Type B pancreatic cell (in vitro differentiated cells): ENCODE results near the gene SPR. TPM values are rescaled to one million over a fixed set of nuclear protein-coding genes. Genes with fewer than 3 reads are reported as not detected.
A peak's percentile ranks its signal among the peaks of the same experiment; 100 is the strongest.

Source experiments
- DNase-seq: peaks from one replicate; pipeline ENCODE4 v3.0.0; 2021; ENCODE audit warnings: mixed read lengths; ENCODE audit not compliant: unreplicated experiment; ENCODE audit errors: extremely low spot score
- H3K27ac Mint-ChIP-seq: 2 replicates; pipeline ENCODE4 v1.8.0; 2021; ENCODE audit warnings: mild to moderate bottlenecking, mixed read lengths
- H3K27me3 Mint-ChIP-seq: 2 replicates; pipeline ENCODE4 v1.8.0; 2021; ENCODE audit warnings: mixed read lengths
- H3K36me3 Mint-ChIP-seq: 2 replicates; pipeline ENCODE4 v1.8.0; 2021; ENCODE audit warnings: mixed read lengths
- H3K4me1 Mint-ChIP-seq: one replicate; pipeline ENCODE4 v1.8.0; 2021; ENCODE audit warnings: mixed read lengths; ENCODE audit not compliant: unreplicated experiment
- H3K4me3 Mint-ChIP-seq: 2 replicates; pipeline ENCODE4 v1.8.0; 2021; ENCODE audit warnings: mild to moderate bottlenecking, mixed read lengths
- H3K9me3 Mint-ChIP-seq: 2 replicates; pipeline ENCODE4 v1.8.0; 2021; ENCODE audit warnings: mixed read lengths
- total RNA-seq: library from RNA; stranded (reverse); gene quantifications from 2 replicates; pipeline ENCODE4 v1.2.1, GENCODE V29; 2021; ENCODE audit warnings: low replicate concordance
- TF ChIP-seq, protein P1 (sequence below): fragments of 200-600 bp; sonication (generic); conservative IDR thresholded peaks from 2 replicates; pipeline ENCODE4 v1.5.0; 2021; ENCODE audit warnings: antibody characterized with exemption, mild to moderate bottlenecking

The SPR gene
- total RNA-seq, 1 donor from 2014 or later, result 12.4 TPM

DNA sequence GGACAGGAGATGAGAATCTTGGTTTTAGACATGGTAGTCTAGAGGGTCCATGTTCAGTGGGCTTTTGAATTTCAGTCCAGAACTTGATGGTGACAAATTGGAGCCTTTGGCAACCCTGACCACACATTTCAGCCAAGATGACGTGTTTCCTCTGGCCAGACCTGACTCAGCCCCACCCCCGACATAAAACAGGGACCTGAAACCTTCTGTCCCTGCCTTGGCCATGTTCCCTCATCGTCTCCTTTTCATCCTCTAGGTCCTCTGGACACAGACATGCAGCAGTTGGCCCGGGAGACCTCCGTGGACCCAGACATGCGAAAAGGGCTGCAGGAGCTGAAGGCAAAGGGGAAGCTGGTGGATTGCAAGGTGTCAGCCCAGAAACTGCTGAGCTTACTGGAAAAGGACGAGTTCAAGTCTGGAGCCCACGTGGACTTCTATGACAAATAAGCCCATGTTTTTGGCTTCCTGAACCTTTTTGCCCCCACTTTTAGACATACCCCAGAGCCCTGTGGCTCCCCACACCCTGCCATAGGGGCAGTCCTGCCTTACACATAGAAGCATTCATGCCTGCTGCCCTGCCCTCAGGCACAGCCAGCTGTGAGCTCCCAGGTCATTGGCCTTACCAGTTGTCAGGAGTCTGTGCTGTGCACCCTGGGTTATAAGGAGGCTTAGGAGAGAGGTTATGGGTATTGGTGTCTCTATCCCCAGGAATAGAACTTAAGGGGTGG is 4.0 kb downstream of the SPR start:
- Mint-ChIP-seq H3K27me3 (peaks cover 40% of the 10 kb centered on the region), H3K4me3 (no peak overlapping the region), H3K27ac (no peak overlapping the region), H3K4me1 (no peaks in the 10 kb centered on the region), H3K9me3 (no peaks in the 10 kb centered on the region), H3K36me3 (no peaks in the 10 kb centered on the region)
- DNase-seq, result no peak
- TF ChIP-seq, protein P1, sequence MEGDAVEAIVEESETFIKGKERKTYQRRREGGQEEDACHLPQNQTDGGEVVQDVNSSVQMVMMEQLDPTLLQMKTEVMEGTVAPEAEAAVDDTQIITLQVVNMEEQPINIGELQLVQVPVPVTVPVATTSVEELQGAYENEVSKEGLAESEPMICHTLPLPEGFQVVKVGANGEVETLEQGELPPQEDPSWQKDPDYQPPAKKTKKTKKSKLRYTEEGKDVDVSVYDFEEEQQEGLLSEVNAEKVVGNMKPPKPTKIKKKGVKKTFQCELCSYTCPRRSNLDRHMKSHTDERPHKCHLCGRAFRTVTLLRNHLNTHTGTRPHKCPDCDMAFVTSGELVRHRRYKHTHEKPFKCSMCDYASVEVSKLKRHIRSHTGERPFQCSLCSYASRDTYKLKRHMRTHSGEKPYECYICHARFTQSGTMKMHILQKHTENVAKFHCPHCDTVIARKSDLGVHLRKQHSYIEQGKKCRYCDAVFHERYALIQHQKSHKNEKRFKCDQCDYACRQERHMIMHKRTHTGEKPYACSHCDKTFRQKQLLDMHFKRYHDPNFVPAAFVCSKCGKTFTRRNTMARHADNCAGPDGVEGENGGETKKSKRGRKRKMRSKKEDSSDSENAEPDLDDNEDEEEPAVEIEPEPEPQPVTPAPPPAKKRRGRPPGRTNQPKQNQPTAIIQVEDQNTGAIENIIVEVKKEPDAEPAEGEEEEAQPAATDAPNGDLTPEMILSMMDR, result no peak

DNA sequence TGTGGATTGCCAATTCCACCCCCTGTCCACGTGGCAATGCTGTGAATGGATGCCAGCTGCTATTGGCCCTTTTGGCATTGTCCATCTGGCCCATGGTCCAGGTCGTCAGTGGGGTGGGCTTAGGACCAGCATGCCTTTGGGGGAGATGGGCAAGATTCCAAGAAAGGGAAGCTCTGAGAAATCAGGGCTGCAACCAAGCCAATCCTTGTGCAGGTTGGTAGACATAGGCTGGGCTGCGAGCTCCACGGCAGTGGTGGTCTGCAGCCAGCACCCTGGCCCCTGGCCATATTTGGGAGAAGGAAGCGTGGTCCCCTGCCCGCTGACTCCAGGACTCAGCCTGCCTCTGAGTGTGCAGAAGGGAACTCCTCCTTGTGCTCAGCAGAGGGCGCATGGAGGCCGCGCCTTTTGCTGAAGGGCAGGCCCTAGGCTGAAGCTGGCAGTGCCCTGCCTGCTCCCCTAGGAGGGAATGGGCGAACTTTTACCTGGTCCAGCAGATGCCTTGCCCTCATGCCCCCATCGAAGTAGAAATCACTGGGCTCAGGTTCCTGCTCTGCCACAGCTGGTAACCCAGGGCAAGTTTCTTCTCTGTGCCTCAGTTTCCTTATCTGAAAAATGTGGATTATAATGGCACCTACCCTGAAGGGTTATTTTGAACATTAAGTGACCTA is 5.4 kb downstream of the SPR start:
- TF ChIP-seq, protein P1, result peak; percentile 81
- Mint-ChIP-seq H3K27ac (no peak overlapping the region), H3K27me3 (peaks cover 45% of the 10 kb centered on the region), H3K4me1 (no peaks in the 10 kb centered on the region), H3K4me3 (no peak overlapping the region), H3K36me3 (no peaks in the 10 kb centered on the region), H3K9me3 (no peaks in the 10 kb centered on the region)
- DNase-seq, result no peak

DNA sequence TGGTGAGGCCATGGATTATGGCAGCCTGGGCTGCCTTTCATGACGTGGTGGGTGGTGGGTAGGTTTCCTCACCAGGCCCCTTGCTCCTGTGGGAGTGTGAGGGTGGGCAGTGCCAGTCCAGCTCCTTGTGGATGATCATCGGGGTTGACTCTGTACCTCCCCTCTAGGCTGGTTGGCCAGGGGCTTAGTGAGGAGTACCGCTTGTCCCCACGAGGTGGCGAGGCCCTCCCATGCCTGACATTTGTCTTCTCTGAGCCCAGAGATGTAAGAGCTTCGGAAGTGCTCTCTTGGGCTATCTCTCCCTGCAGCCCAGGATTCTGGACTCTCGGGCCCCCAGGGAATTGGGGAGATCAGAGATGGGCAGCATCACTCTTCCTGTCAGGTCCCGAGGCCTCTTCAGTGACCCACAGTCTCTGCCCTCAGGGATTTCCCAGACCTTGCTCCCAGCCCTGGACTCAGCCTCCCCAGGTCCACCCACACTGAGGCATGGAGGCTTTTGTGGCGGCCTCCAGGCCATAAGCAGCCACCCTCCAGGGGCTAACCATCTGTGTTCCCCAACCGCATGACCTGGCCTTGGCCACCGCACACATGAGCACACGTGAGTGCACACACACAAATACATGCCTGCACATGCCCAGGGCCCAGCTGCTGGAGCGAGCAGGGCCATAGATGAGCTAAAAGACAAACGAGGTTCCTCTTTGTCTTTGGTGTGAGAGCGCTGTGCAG is 6.5 kb downstream of the SPR start:
- H3K4me3 Mint-ChIP-seq, result no peak overlapping the region
- H3K27me3 Mint-ChIP-seq, result peaks cover 52% of the 10 kb centered on the region
- H3K36me3 Mint-ChIP-seq, result no peaks in the 10 kb centered on the region
- H3K9me3 Mint-ChIP-seq, result no peaks in the 10 kb centered on the region
- no peak overlapping the region for H3K27ac Mint-ChIP-seq
- TF ChIP-seq, protein P1, result peak; percentile 78
- no peak for DNase-seq
- H3K4me1 Mint-ChIP-seq, result no peaks in the 10 kb centered on the region

DNA sequence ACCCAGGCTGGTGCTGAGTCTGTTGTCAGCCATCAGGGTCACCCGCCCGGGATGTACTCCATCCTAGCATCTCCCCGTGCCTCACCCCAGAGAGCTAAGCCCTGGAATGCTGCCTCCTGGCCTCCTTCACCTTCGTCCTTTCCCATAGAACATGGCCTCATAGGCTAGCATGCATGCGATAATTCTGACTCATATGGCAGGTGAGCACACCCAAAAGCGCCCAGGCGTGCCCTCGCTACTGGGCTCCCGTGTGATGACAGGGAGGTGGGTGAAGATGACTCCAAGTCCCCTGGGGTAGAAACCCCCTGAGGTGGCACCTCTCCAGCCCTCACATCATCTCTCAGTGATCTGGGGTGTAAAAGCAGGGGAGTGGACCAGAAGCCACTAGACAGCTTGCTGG is 7.3 kb downstream of the SPR start:
- no peak for DNase-seq
- Mint-ChIP-seq H3K4me1 (no peaks in the 10 kb centered on the region), H3K36me3 (no peaks in the 10 kb centered on the region), H3K9me3 (no peaks in the 10 kb centered on the region), H3K27me3 (peaks cover 58% of the 10 kb centered on the region), H3K27ac (no peak overlapping the region), H3K4me3 (no peak overlapping the region)
- TF ChIP-seq, protein P1, result no peak

DNA sequence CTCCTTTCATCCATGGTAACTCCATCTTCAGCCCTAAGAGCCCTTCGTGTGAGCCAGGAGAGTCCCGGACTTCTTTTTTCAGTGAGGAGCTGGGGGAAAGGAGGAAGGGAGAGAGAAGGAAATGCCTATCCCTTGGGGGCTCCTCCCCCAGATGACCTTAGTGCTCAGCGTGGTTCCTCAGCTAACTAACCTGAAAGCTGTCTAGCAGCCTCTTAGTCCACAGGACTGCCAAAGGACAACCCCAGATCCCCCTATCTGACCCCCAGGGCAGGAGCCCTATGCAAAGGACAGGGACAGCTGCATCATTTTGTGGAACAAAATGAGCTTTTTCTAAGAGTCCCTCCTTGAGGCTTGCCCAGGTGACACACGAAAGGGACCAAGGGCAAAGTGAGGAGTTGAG is 7.9 kb downstream of the SPR start:
- TF ChIP-seq, protein P1, result no peak
- H3K27me3 Mint-ChIP-seq, result peaks cover 58% of the 10 kb centered on the region
- H3K27ac Mint-ChIP-seq, result no peak overlapping the region
- DNase-seq, result no peak
- no peak overlapping the region for H3K4me3 Mint-ChIP-seq
- H3K4me1 Mint-ChIP-seq, result no peaks in the 10 kb centered on the region
- H3K9me3 Mint-ChIP-seq, result no peaks in the 10 kb centered on the region
- no peaks in the 10 kb centered on the region for H3K36me3 Mint-ChIP-seq
